Measurements from ENCODE around the gene ZYX.

The ZYX gene

DNA sequence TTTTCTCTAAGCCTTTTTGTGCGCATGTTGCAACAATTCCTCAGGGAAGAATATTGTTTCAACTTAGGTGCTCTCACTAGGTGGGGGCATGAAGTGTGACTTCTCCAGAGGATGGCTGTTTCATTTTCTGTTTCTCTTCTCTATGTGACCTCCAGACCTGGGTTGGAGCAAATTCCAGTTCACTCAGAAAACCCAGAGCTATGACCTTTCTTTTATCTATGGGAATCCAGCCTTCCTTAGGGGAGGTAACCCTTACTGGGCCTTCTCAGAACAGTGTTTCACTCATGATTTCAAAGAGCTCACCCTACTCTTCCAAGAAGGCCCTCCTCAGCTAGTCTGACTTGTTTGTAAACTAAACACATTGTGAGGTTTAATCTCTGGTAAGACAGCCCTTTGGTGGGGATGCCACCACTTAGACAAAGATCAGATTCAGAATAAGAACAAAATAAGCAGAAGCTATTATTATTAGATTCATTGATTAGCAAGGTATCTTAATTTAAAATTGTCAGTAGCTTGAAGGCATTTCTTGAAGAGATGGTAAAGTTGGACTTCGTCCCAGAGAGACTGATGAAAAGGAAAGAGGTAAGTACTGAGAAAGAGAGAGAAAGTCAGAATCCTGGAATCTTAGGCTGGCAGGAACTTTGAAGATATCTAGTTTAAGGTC lies 45.5 kb downstream of the ZYX start:
- DNase-seq, result no peak

DNA sequence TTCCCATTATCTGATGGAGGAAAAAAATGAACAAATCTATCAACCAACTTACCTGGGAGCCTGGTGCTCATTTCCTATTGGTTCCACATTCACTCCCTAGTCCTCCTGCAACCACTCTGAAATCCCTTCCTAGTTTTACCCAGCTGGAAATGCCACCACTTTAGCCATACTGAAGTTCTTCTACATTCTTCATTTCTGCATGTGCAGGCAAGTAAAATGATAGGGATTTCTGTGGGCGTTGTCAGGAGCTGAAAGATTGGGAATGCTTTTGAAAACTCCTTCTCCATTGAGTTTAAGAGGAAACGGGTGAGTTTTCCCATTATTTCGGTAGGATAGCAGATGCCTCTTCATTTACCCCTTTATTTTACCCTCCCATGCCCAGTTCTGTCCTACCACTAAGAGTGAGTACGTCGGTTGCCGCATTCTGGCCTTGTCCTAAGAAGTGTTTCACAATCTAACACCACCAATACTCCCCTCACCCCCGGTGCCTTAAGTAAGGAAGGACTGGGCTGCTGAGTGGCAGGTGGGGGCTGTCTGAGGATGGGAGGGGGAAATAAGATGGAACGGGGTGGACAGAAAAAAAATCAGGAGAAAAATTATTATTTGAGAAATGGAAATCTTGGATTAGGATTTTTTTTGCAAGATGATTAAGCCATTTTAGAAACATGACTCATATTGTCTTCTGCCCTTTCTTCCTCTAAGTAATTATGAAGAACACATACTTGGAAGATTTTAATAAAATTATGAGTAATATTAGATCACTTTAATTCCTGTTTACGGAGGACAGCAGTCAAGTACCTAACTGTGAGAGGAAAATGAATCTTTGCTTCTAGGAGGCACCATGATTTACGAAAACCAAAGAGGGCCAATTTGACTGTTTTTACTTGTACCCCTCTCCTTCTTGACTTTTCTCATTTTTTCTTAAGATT lies 48.9 kb downstream of the ZYX start:
- DNase-seq, result no peak

DNA sequence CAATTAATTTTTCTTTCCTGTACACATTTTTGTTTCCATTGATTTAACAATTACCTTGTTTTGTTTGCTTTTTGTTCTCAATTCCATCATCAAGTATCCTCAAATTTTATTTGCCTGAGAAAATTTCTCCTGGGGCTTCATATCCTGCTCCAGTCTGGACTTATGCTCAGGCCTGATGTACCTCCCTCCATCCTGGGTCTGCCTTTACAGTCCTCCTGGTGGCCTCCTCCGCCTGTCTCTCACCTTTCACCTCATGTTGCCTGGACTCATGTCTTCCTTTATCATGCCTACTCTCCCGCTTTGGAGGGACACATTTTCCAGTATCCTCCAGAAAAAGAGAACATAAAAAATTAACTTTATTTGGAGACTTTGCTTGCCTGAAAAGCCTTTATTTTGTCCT lies 50.0 kb downstream of the ZYX start:
- no peak for DNase-seq

DNA sequence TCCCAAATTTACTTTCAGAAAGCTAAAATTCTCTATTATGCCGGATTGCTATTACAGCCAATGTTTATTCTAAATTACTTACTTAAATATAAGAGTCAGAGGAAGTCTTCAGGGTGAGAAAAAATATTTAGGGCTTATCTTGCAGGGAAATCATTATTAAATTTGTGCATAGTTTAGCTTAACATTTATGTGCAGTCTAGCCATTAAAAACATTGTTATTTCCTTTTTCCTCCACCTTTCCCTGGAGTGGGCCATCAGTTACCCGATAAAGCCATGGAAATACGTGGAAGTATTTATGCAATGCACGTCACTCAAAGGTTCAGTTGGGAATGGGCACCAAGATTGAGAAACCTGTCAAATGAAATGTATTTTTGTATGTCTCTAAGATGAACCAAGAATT lies 52.6 kb downstream of the ZYX start:
- no peak for DNase-seq

DNA sequence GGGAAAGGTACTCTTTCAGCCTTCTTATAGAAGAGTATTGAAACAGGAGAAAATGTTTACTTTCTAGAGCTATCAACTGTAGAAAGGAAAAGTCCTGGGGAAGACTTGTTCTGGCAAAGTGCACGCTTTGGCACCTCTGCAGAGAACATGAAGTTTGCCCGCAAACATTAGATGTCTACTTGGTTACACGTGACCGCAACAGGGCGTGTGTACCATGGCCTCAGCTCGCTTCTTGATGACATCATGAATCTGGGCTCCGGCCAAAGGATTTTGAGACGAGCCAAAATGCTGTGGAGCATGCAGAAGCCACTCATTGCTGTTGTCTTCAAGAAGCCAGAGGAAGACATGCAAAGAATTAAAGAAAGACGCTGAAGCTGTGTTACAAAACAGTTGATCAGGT lies 53.5 kb downstream of the ZYX start:
- DNase-seq, result no peak

DNA sequence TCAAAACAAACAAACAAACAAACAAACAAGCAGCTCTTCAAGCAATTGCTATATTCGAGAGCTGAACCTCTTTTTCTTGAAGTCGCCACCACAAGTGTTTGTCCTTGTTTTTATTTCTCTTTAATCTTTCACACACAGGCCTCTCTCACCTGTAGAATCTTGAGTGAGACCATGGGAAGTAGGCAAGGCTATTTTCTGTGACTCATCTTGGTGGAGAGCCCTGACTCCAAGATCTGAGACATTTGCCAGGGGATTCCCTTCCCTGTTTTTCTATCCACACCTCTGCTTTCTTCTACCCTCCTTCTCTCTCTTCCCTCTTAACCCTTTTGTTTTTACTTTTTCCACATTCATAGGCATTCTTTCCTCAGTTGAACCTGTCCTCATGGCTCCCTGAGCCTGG lies 54.1 kb downstream of the ZYX start:
- DNase-seq, result no peak

DNA sequence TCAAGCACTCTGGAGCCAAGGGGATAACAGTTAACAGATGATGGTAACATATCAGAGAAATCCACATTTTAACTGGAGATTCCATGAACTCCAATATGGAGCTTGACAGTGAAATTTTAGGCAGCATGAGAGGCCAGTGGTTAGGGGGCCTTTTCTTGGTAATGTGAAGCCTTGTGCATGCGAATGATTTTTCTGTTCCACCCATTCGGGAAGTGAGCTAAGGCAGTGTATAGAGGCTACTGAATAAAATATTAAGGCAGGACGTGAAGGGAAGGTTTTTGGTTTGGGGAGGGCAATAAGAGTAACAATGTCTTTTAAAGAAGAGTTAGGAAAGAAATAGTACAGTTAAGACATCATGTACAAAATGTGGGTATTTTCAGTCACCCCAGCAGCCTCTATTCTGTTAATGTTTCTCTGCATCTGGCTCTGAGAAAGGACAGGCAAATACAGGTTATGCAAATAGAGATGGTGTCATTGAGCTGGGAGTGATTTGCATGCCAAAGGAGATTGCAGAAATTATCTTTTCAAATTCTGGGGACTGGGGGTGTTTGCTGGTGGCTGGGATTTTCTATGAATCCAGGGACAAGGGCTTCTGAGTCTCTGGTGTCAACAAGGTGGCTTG lies 55.3 kb downstream of the ZYX start:
- no peak for DNase-seq

DNA sequence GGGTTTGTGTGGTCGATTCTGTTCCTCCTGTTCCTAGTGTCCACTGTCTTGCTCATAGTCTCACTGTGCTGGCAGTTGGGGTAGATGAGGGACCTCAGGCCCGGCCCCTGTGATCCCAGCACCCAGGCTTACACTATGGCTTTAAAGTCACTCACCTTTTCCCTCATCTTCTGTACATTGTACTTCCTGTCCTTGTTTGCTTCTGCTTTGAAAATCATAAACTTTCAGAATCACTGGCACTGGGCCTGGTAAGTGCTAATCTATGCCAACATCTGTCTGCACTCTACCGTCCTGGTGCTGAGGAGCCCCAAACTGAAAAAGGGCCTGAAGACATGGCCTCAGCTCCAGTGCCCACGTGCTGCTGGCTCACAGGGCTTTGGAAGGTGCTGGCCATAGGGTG lies 56.4 kb downstream of the ZYX start:
- DNase-seq, result no peak

DNA sequence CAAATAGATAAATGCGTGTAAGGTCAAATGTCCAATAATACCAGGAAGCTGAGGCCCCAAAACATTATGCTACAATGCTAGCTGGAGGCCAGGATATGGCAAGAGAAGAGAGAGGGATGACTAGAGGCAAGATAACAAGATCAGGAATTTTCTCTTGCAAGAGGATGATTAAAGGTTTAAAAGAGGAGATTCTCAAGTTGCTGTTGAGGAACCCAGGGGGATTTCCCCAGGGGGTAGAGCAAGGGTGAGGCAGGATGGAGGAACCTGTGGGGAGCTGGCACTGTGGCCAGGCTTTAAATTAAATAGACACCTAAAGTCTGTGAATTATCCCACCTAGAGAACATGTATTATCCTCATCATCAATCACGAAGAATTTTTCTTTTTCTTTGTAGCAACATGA lies 58.7 kb downstream of the ZYX start:
- no peak for DNase-seq
